HG03575 (cell line): Measurements from ENCODE around the gene TMEM87B.

Source experiments
- ATAC-seq: cut with Tn5 transposase; IDR thresholded peaks from one replicate; pipeline ENCODE4 v1.9.1; 2021; ENCODE audit not compliant: unreplicated experiment, insufficient number of reproducible peaks, low FRiP score; ENCODE audit errors: extremely low read depth

Gene TMEM87B

GRCh38 chr2:112054847-112055729, at the start of gene TMEM87B:
TMEM87B (plus strand) TSS chr2:112055269; CDS start chr2:112055592, 323 bp downstream.
- no peak for ATAC-seq

- no peak for ATAC-seq
Observed at GRCh38 chr2:112005406-112006075, 49.5 kb upstream of the TMEM87B start.

- ATAC-seq, result no peak
Observed at GRCh38 chr2:112006076-112006410, 49.0 kb upstream of the TMEM87B start.

GRCh38 chr2:112007493-112007892, 47.6 kb upstream of the TMEM87B start:
- ATAC-seq, result no peak

- no peak for ATAC-seq
Observed at GRCh38 chr2:112008910-112009485, 46.1 kb upstream of the TMEM87B start.

GRCh38 chr2:112010751-112011150, 44.3 kb upstream of the TMEM87B start:
- no peak for ATAC-seq

GRCh38 chr2:112012556-112012955, 42.5 kb upstream of the TMEM87B start:
- ATAC-seq, result no peak

GRCh38 chr2:112018846-112019245, 36.2 kb upstream of the TMEM87B start:
- no peak for ATAC-seq

GRCh38 chr2:112019569-112019982, 35.5 kb upstream of the TMEM87B start:
- no peak for ATAC-seq

GRCh38 chr2:112020561-112020960, 34.5 kb upstream of the TMEM87B start:
- no peak for ATAC-seq

- no peak for ATAC-seq
Observed at GRCh38 chr2:112021290-112021689, 33.8 kb upstream of the TMEM87B start.

GRCh38 chr2:112021781-112022231, 33.3 kb upstream of the TMEM87B start:
- no peak for ATAC-seq

GRCh38 chr2:112023707-112024106, 31.4 kb upstream of the TMEM87B start:
- ATAC-seq, result no peak

- ATAC-seq, result no peak
Observed at GRCh38 chr2:112024231-112024630, 30.8 kb upstream of the TMEM87B start.

- no peak for ATAC-seq
Observed at GRCh38 chr2:112024896-112025491, 30.1 kb upstream of the TMEM87B start.

- no peak for ATAC-seq
Observed at GRCh38 chr2:112026509-112026908, 28.6 kb upstream of the TMEM87B start.

GRCh38 chr2:112027767-112028166, 27.3 kb upstream of the TMEM87B start:
- no peak for ATAC-seq

- ATAC-seq, result no peak
Observed at GRCh38 chr2:112029164-112029563, 25.9 kb upstream of the TMEM87B start.

GRCh38 chr2:112031473-112032223, 23.4 kb upstream of the TMEM87B start:
- no peak for ATAC-seq
